Gastroesophageal sphincter (tissue), 3 donors: ENCODE data around the gene GPR142.

Experiments used
- POLR2A ChIP-seq, 2 donors: fragments of 450-650 bp; IDR thresholded peaks; one replicate each; pipeline ENCODE4 v1.6.1; 2017; ENCODE audit warnings: antibody characterized with exemption in 2 of 2, mild to moderate bottlenecking in 2 of 2, moderate library complexity in 1 of 2
- POLR2AphosphoS5 ChIP-seq: sonication (generic); formaldehyde crosslinking; IDR thresholded peaks from one replicate; pipeline ENCODE4 v1.6.1; 2017; ENCODE audit warnings: antibody characterized with exemption
- TF ChIP-seq, protein P1 (sequence below), 4 experiments: fragments of 200-600 bp in 2 of 4; fragments of 450-650 bp in 2 of 4; sonication (generic) in 1 of 4; IDR thresholded peaks; one replicate each; pipeline ENCODE4 v1.5.1; 2017 to 2019; ENCODE audit warnings: antibody characterized with exemption in 4 of 4, mild to moderate bottlenecking in 2 of 4, moderate library complexity in 2 of 4

DNA sequence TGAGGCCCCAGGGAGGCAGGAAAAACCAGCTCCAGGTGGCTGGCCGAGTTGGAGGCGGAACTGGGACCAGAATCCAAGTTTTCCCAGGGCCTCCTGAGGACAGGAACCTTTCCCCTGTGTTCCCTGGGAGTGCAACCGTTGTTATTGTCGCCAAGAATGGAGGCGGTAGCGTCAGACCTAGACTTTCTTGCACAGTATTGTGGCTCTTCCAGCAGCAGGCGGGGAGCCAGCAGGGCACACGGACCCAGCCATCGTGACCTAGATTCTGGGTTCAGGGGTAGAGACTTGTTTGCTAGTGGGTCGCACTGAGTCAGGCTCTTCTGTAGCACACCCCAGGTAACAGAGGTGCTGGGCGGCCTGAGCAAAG is 41.9 kb upstream of the GPR142 start:
- TF ChIP-seq, protein P1, sequence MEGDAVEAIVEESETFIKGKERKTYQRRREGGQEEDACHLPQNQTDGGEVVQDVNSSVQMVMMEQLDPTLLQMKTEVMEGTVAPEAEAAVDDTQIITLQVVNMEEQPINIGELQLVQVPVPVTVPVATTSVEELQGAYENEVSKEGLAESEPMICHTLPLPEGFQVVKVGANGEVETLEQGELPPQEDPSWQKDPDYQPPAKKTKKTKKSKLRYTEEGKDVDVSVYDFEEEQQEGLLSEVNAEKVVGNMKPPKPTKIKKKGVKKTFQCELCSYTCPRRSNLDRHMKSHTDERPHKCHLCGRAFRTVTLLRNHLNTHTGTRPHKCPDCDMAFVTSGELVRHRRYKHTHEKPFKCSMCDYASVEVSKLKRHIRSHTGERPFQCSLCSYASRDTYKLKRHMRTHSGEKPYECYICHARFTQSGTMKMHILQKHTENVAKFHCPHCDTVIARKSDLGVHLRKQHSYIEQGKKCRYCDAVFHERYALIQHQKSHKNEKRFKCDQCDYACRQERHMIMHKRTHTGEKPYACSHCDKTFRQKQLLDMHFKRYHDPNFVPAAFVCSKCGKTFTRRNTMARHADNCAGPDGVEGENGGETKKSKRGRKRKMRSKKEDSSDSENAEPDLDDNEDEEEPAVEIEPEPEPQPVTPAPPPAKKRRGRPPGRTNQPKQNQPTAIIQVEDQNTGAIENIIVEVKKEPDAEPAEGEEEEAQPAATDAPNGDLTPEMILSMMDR (IDR thresholded peaks at IDR 0.05): no peak
- TF ChIP-seq POLR2A (IDR thresholded peaks at IDR 0.05) (no peak), POLR2AphosphoS5 (no peak)
